ENCODE data around the gene PRPF8.
A peak's percentile ranks its signal among the peaks of the same experiment; 100 is the strongest.

The PRPF8 gene

DNA sequence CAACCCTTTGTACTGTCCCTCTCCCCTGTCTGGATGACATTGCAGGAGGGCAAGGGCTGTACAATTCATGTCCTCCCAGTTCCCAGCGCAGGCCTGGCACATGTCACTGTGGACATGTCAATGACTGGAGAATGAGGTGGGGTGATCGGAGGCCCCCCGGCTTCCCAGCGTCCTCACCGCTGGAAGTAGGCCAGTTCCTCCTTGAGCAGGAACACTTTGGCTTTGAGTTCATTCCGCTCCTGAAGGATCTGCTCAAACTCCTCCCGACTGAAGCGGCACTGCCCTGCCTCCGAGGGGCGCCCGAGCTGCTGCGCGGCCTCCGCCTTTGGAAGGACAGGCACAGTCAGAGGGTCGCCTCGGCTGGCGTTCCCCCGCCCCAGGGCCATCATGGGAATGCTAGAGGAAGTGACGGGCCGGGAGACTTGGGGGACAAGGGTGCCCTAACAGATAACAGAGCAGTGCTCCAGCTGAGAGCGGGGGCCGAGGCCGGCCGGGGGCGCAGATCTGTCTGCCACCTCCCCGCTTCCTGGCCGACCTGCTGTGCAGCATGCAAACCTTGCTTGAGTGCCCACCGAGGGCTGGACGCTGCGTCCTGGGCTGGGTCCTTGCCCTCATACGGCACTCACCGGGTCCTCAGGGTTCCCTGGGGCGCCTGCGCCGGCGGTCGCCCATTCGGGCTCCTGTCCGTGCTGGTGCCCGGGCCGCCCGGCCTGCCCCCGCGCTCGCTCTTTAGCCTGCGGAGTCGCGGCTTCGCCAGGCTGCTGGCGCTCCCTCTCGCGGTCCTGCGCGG is 36.3 kb downstream of the PRPF8 start:
- peak overlapping the region; percentile 2 for H2AK5ac ChIP-seq (ENCODE audit: low read length)
- H4K91ac ChIP-seq (ENCODE audit: low read depth, low read length): peak overlapping the region; percentile 79
- H3K14ac ChIP-seq (ENCODE audit: low read length): peak overlapping the region; percentile 63
- H2BK5ac ChIP-seq (ENCODE audit: low read depth, low read length, poor library complexity): peak overlapping the region; percentile 42
- H3K4me3 ChIP-seq (ENCODE audit: low read depth, low read length): peak overlapping the region; percentile 14
- H3K27ac ChIP-seq (ENCODE audit: low read depth, low read length): peak overlapping the region; percentile 52
- no peak overlapping the region for H3K23ac ChIP-seq (ENCODE audit: low read length)
- peak overlapping the region; percentile 59 for H4K8ac ChIP-seq (ENCODE audit: low read depth, low read length)
- peak overlapping the region; percentile 18 for H3K9ac ChIP-seq (ENCODE audit: low read length)
- peak overlapping the region; percentile 39 for H2BK120ac ChIP-seq (ENCODE audit: insufficient read depth, low read length, poor library complexity)
- peak overlapping the region; percentile 28 for H2AFZ ChIP-seq (ENCODE audit: insufficient read depth, low read length, poor library complexity)
- H4K12ac ChIP-seq (ENCODE audit: low read depth, low read length): peak overlapping the region; percentile 71
- H3K79me1 ChIP-seq (ENCODE audit: low read length): peaks cover 13% of the 10 kb centered on the region
- peak overlapping the region; percentile 63 for H3K18ac ChIP-seq (ENCODE audit: low read length)
- H3K4ac ChIP-seq (ENCODE audit: low read depth, low read length): no peak overlapping the region
- peaks cover 39 to 51% of the 10 kb centered on the region in 2 experiments for H3K4me1 ChIP-seq (ENCODE audit: control insufficient read depth in 1 of 2, insufficient read depth in 2 of 2, low read length in 2 of 2)
- H2BK12ac ChIP-seq (ENCODE audit: low read length): peak overlapping the region; percentile 9
- DNase-seq: peak in 1 of 2 donors; percentile 96
- H3K36me3 ChIP-seq (ENCODE audit: control insufficient read depth in 1 of 2, insufficient read depth in 2 of 2, low read length in 2 of 2): peaks cover 26 to 32% of the 10 kb centered on the region in 2 experiments
- peaks cover 4% of the 10 kb centered on the region for H3K79me2 ChIP-seq (ENCODE audit: control insufficient read depth, insufficient read depth, low read length, poor library complexity)
- peak overlapping the region; percentile 80 for H3K4me2 ChIP-seq (ENCODE audit: low read length)
- no peaks in the 10 kb centered on the region for H3K9me3 ChIP-seq (ENCODE audit: insufficient read depth, low read depth, low read length)
- no peaks in the 10 kb centered on the region for H3K27me3 ChIP-seq (ENCODE audit: insufficient read depth, low read length)
- no CpG with 5 or more reads among the region's 54 CpGs for WGBS (ENCODE audit: extremely low coverage, insufficient coverage, insufficient read length)

DNA sequence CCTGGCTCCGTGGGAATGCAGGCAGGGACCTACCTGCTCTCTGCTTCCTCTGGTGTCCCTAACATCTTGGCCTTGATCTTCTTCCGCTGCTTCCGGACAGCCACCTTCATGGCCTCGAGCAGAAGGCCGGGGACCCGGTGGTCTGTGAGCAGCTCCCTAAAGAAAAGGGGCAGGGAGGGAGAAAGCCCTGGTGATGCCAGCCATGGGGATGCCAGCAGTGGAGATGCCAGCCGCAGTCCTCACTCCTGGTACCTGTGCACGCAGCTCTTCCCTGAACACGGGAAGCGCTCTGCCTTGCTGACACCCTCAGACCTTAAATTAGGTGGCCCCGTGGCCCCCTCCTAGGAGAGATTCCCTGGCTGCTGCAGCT is 36.9 kb downstream of the PRPF8 start:
- H4K91ac ChIP-seq (ENCODE audit: low read depth, low read length): no peak overlapping the region
- peaks cover 13% of the 10 kb centered on the region for H3K79me1 ChIP-seq (ENCODE audit: low read length)
- no peak overlapping the region for H2BK12ac ChIP-seq (ENCODE audit: low read length)
- H3K27me3 ChIP-seq (ENCODE audit: insufficient read depth, low read length): no peaks in the 10 kb centered on the region
- H2BK120ac ChIP-seq (ENCODE audit: insufficient read depth, low read length, poor library complexity): no peak overlapping the region
- no peak overlapping the region for H2AFZ ChIP-seq (ENCODE audit: insufficient read depth, low read length, poor library complexity)
- peaks cover 21 to 26% of the 10 kb centered on the region in 2 experiments for H3K36me3 ChIP-seq (ENCODE audit: control insufficient read depth in 1 of 2, insufficient read depth in 2 of 2, low read length in 2 of 2)
- H3K27ac ChIP-seq (ENCODE audit: low read depth, low read length): no peak overlapping the region
- peaks cover 39 to 53% of the 10 kb centered on the region in 2 experiments for H3K4me1 ChIP-seq (ENCODE audit: control insufficient read depth in 1 of 2, insufficient read depth in 2 of 2, low read length in 2 of 2)
- H3K9ac ChIP-seq (ENCODE audit: low read length): no peak overlapping the region
- H4K12ac ChIP-seq (ENCODE audit: low read depth, low read length): no peak overlapping the region
- H3K9me3 ChIP-seq (ENCODE audit: insufficient read depth, low read depth, low read length): no peaks in the 10 kb centered on the region
- no peak overlapping the region for H2AK5ac ChIP-seq (ENCODE audit: low read length)
- H3K18ac ChIP-seq (ENCODE audit: low read length): no peak overlapping the region
- no peak overlapping the region for H3K4me3 ChIP-seq (ENCODE audit: low read depth, low read length)
- peak overlapping the region; percentile 80 for H3K4me2 ChIP-seq (ENCODE audit: low read length)
- H3K79me2 ChIP-seq (ENCODE audit: control insufficient read depth, insufficient read depth, low read length, poor library complexity): peaks cover 4% of the 10 kb centered on the region
- H4K8ac ChIP-seq (ENCODE audit: low read depth, low read length): no peak overlapping the region
- H3K23ac ChIP-seq (ENCODE audit: low read length): no peak overlapping the region
- no peak overlapping the region for H2BK5ac ChIP-seq (ENCODE audit: low read depth, low read length, poor library complexity)
- no peak for DNase-seq
- no peak overlapping the region for H3K4ac ChIP-seq (ENCODE audit: low read depth, low read length)
- H3K14ac ChIP-seq (ENCODE audit: low read length): no peak overlapping the region
- WGBS (ENCODE audit: extremely low coverage, insufficient coverage, insufficient read length): no CpG with 5 or more reads among the region's 11 CpGs

DNA sequence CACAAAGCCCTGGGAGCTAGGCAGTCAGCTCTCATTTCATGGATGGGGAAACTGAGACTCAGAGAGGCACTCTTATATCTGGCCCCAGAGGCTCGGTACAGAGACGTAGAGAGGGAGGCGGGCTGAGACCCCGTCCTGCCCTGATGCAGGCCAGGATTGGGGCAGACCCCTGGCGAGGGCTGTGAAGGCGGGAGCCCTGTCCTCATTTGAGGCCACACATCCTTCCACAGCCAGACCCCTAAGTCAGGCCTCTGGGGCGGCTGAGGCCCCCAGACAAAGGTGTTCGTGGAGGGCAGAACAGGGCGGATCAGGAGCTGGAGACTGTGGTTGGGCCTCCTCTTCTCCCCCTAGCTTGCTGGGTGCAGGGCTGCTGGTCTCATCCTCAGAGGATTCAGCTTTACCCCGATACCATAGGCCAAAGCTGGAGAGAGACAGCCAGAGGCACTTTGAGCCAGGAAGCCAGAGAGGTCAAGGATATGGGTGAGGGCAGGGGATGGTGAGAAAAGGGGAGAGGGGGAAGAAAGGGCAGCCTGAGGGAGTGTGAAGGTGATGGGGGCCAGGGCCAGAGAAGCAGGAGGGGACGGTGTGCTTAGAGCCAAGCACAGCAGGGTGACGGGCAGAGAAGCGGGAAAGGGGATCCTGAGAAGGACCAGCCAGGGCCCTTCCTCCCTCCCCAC is 38.3 kb downstream of the PRPF8 start:
- no CpG with 5 or more reads among the region's 13 CpGs for WGBS (ENCODE audit: extremely low coverage, insufficient coverage, insufficient read length)
- no peak overlapping the region for H4K91ac ChIP-seq (ENCODE audit: low read depth, low read length)

DNA sequence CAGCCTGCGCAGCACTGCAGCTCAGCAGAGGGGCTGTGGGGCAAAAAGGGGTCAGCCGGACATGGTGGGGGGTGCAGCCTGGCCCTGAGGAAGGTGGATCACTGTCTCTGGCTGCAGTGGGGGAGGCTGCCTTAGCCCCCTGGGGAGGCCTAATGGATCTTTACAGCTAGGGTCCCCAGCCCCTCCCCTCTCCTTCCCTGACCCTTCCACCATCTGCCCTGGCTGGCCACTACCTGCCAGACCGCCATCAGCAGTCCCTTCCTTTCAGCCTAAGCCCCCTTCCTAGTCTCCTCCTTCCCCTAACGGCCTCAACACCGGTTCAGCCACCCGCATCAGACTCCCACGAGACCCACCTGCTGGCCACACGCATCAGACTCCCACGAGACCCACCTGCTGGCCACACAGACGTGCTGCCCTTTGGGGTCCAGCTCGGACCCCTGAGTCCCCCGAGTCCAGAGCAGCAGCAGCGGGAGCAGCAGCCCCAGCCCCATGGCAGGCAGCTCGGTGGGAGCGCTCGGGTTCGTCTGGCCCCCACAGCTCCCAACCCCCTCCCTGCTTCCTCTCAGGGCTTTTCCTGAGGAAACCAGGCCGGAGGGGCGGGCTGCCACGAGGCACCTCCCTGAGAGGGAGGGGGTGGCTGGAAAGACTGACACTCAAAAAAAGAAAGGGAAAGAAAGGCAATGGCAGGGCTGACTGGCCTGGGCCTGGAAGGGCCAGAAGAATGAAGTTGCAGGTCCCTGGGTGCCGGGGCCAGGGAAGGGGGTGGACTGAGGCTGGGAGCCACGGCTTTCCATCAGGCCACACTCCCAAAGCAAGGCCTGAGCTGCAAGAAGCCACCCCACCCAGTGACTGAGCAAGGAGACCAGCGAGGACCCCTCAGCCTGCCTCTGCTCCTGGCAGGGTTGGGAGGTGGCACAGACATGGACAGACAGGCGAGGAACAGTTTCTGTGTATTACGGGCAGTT is 39.2 kb downstream of the PRPF8 start, which contains the start of gene SCARF1:
TSS of gene SCARF1 (minus strand) at position 526 of the 965 bp plus-strand sequence. CDS start at position 491, 35 bp downstream.
- H3K14ac ChIP-seq (ENCODE audit: low read length): peak within 1 kb of the TSS; percentile 22
- H2AK5ac ChIP-seq (ENCODE audit: low read length): peak within 1 kb of the TSS; percentile 66
- no peak within 1 kb of the TSS for H3K23ac ChIP-seq (ENCODE audit: low read length)
- H3K4ac ChIP-seq (ENCODE audit: low read depth, low read length): peak within 1 kb of the TSS; percentile 6
- no peak within 1 kb of the TSS for H2AFZ ChIP-seq (ENCODE audit: insufficient read depth, low read length, poor library complexity)
- H4K8ac ChIP-seq (ENCODE audit: low read depth, low read length): peak within 1 kb of the TSS; percentile 15
- H3K4me2 ChIP-seq (ENCODE audit: low read length): no peak within 1 kb of the TSS
- no peak within 1 kb of the TSS for H2BK120ac ChIP-seq (ENCODE audit: insufficient read depth, low read length, poor library complexity)
- peaks cover 39 to 49% of the 10 kb centered on the region in 2 experiments for H3K4me1 ChIP-seq (ENCODE audit: control insufficient read depth in 1 of 2, insufficient read depth in 2 of 2, low read length in 2 of 2)
- peak within 1 kb of the TSS; percentile 20 for H4K91ac ChIP-seq (ENCODE audit: low read depth, low read length)
- no peaks in the 10 kb centered on the region for H3K9me3 ChIP-seq (ENCODE audit: insufficient read depth, low read depth, low read length)
- WGBS (ENCODE audit: extremely low coverage, insufficient coverage, insufficient read length): no CpG with 5 or more reads among the region's 25 CpGs
- H3K27ac ChIP-seq (ENCODE audit: low read depth, low read length): no peak within 1 kb of the TSS
- no peak for DNase-seq
- H3K27me3 ChIP-seq (ENCODE audit: insufficient read depth, low read length): no peaks in the 10 kb centered on the region
- peaks cover 4% of the 10 kb centered on the region for H3K79me2 ChIP-seq (ENCODE audit: control insufficient read depth, insufficient read depth, low read length, poor library complexity)
- H3K79me1 ChIP-seq (ENCODE audit: low read length): peaks cover 13% of the 10 kb centered on the region
- no peak within 1 kb of the TSS for H4K12ac ChIP-seq (ENCODE audit: low read depth, low read length)
- H3K4me3 ChIP-seq (ENCODE audit: low read depth, low read length): no peak within 1 kb of the TSS
- H3K36me3 ChIP-seq (ENCODE audit: control insufficient read depth in 1 of 2, insufficient read depth in 2 of 2, low read length in 2 of 2): peaks cover under 1 to 4% of the 10 kb centered on the region in 2 experiments
- H2BK12ac ChIP-seq (ENCODE audit: low read length): peak within 1 kb of the TSS; percentile 47
- no peak within 1 kb of the TSS for H3K18ac ChIP-seq (ENCODE audit: low read length)
- H2BK5ac ChIP-seq (ENCODE audit: low read depth, low read length, poor library complexity): no peak within 1 kb of the TSS
- H3K9ac ChIP-seq (ENCODE audit: low read length): no peak within 1 kb of the TSS

More for the DNA sequence above, 38.3 kb downstream of the PRPF8 start:
- Histone ChIP-seq H3K23ac (ENCODE audit: low read length) (no peak overlapping the region), H4K12ac (ENCODE audit: low read depth, low read length) (no peak overlapping the region), H3K9ac (ENCODE audit: low read length) (no peak overlapping the region), H2BK12ac (ENCODE audit: low read length) (peak overlapping the region; percentile 47), H3K27ac (ENCODE audit: low read depth, low read length) (no peak overlapping the region), H3K4me1 (ENCODE audit: control insufficient read depth in 1 of 2, insufficient read depth in 2 of 2, low read length in 2 of 2) (peaks cover 39 to 53% of the 10 kb centered on the region in 2 experiments), H3K4me2 (ENCODE audit: low read length) (no peak overlapping the region), H2BK120ac (ENCODE audit: insufficient read depth, low read length, poor library complexity) (no peak overlapping the region), H2BK5ac (ENCODE audit: low read depth, low read length, poor library complexity) (no peak overlapping the region), H3K9me3 (ENCODE audit: insufficient read depth, low read depth, low read length) (no peaks in the 10 kb centered on the region), H2AK5ac (ENCODE audit: low read length) (no peak overlapping the region), H4K8ac (ENCODE audit: low read depth, low read length) (no peak overlapping the region), H2AFZ (ENCODE audit: insufficient read depth, low read length, poor library complexity) (no peak overlapping the region), H3K4ac (ENCODE audit: low read depth, low read length) (no peak overlapping the region), H3K79me2 (ENCODE audit: control insufficient read depth, insufficient read depth, low read length, poor library complexity) (peaks cover 4% of the 10 kb centered on the region), H3K27me3 (ENCODE audit: insufficient read depth, low read length) (no peaks in the 10 kb centered on the region), H3K4me3 (ENCODE audit: low read depth, low read length) (no peak overlapping the region), H3K79me1 (ENCODE audit: low read length) (peaks cover 13% of the 10 kb centered on the region), H3K14ac (ENCODE audit: low read length) (no peak overlapping the region), H3K36me3 (ENCODE audit: control insufficient read depth in 1 of 2, insufficient read depth in 2 of 2, low read length in 2 of 2) (peaks cover 8 to 13% of the 10 kb centered on the region in 2 experiments), H3K18ac (ENCODE audit: low read length) (no peak overlapping the region)
- no peak for DNase-seq

Data from trophoblast cell (in vitro differentiated cells and primary cell).